SK-N-SH treated with all-trans-retinoic acid at 6 μM for 48 hours (cell line): ENCODE results near the gene DISP3.

ENCODE experiments used
- ATAC-seq: fragments of 200-7000 bp; cut with Tn5 transposase; 3 replicates; pipeline ENCODE4 v1.9.1; 2020; ENCODE audit warnings: mild to moderate bottlenecking, moderate library complexity
- ARNTL ChIP-seq: fragments of 450-650 bp; formaldehyde crosslinking; IDR thresholded peaks from 2 replicates; pipeline ENCODE4 v1.5.0; 2020; ENCODE audit warnings: low read depth, mild to moderate bottlenecking, moderate library complexity, borderline replicate concordance
- BACH2 ChIP-seq: fragments of 250-450 bp; sonication (Bioruptor Pico); IDR thresholded peaks from 2 replicates; pipeline ENCODE4 v1.9.0; 2021; ENCODE audit warnings: mild to moderate bottlenecking, borderline replicate concordance
- CSDC2 ChIP-seq: fragments of 250-450 bp; sonication (Bioruptor Pico); IDR thresholded peaks from 2 replicates; pipeline ENCODE4 v1.5.0; 2020; ENCODE audit warnings: mild to moderate bottlenecking, moderate library complexity
- CSRNP3 ChIP-seq: fragments of 250-450 bp; sonication (Bioruptor Pico); IDR thresholded peaks from 2 replicates; pipeline ENCODE4 v1.5.1; 2021; ENCODE audit warnings: mild to moderate bottlenecking, moderate library complexity
- GLIS3 ChIP-seq: fragments of 250-450 bp; sonication (Bioruptor Pico); IDR thresholded peaks from 2 replicates; pipeline ENCODE4 v1.5.0; 2020; ENCODE audit warnings: mild to moderate bottlenecking, moderate library complexity
- ISL1 ChIP-seq: fragments of 250-450 bp; sonication (Bioruptor Pico); IDR thresholded peaks from 2 replicates; pipeline ENCODE4 v2.1.2; 2022; ENCODE audit warnings: mild to moderate bottlenecking, moderate library complexity
- OSR1 ChIP-seq: fragments of 250-450 bp; sonication (Bioruptor Pico); IDR thresholded peaks from 2 replicates; pipeline ENCODE4 v1.8.0; 2022; ENCODE audit warnings: moderate library complexity, mild to moderate bottlenecking, inconsistent platforms
- POU6F1 ChIP-seq: fragments of 250-450 bp; sonication (Bioruptor Pico); IDR thresholded peaks from 2 replicates; pipeline ENCODE4 v1.8.0; 2021; ENCODE audit warnings: low read depth, mild to moderate bottlenecking, moderate library complexity, borderline replicate concordance
- RARB ChIP-seq: fragments of 250-450 bp; sonication (Bioruptor Pico); IDR thresholded peaks from 2 replicates; pipeline ENCODE4 v1.8.0; 2021; ENCODE audit warnings: mild to moderate bottlenecking, moderate library complexity
- SNAI2 ChIP-seq: fragments of 250-450 bp; sonication (Bioruptor Pico); IDR thresholded peaks from 2 replicates; pipeline ENCODE4 v1.5.0; 2020; ENCODE audit warnings: mild to moderate bottlenecking, moderate library complexity
- TCF4 ChIP-seq: fragments of 250-450 bp; sonication (Bioruptor Pico); IDR thresholded peaks from 2 replicates; pipeline ENCODE4 v1.8.0; 2021; ENCODE audit warnings: mild to moderate bottlenecking, moderate library complexity, borderline replicate concordance
- TOX ChIP-seq: fragments of 250-450 bp; sonication (Bioruptor Pico); IDR thresholded peaks from 2 replicates; pipeline ENCODE4 v1.8.0; 2021; ENCODE audit warnings: mild to moderate bottlenecking, moderate library complexity, borderline replicate concordance
- ZC3H10 ChIP-seq: fragments of 250-450 bp; sonication (Bioruptor Pico); IDR thresholded peaks from 2 replicates; pipeline ENCODE4 v1.5.1; 2021; ENCODE audit warnings: mild to moderate bottlenecking, moderate library complexity
- ZFP3 ChIP-seq: fragments of 250-450 bp; sonication (Bioruptor Pico); IDR thresholded peaks from 2 replicates; pipeline ENCODE4 v1.5.0; 2020; ENCODE audit warnings: mild to moderate bottlenecking, moderate library complexity
- ZFP30 ChIP-seq: fragments of 450-650 bp; formaldehyde crosslinking; IDR thresholded peaks from 2 replicates; pipeline ENCODE4 v1.5.0; 2022; ENCODE audit warnings: mild to moderate bottlenecking, moderate library complexity
- ZNF70 ChIP-seq: fragments of 450-650 bp; formaldehyde crosslinking; IDR thresholded peaks from 2 replicates; pipeline ENCODE4 v1.5.0; 2020; ENCODE audit warnings: mild to moderate bottlenecking, moderate library complexity
- ZNF8 ChIP-seq: fragments of 450-650 bp; formaldehyde crosslinking; IDR thresholded peaks from 2 replicates; pipeline ENCODE4 v1.5.0; 2020; ENCODE audit warnings: mild to moderate bottlenecking, moderate library complexity
- TF ChIP-seq, protein P1 (sequence below): fragments of 250-450 bp; sonication (Bioruptor Pico); IDR thresholded peaks from 2 replicates; pipeline ENCODE4 v1.8.0; 2020; ENCODE audit warnings: mild to moderate bottlenecking, moderate library complexity, borderline replicate concordance
- TF ChIP-seq, protein P2 (sequence below): fragments of 250-450 bp; sonication (Bioruptor Pico); IDR thresholded peaks from 2 replicates; pipeline ENCODE4 v1.5.0; 2020; ENCODE audit warnings: mild to moderate bottlenecking, moderate library complexity

DISP3 gene

GRCh38 chr1:11448373-11449099 is 30.4 kb upstream of the DISP3 start (continued):
- TF ChIP-seq POU6F1: no peak
- no peak for TF ChIP-seq ZFP3
- TF ChIP-seq CSDC2 (CRISPR knock-in tag): no peak
- TF ChIP-seq TOX (CRISPR knock-in tag): no peak

GRCh38 chr1:11449100-11449403 is 29.9 kb upstream of the DISP3 start:
- ATAC-seq: no peak
- no peak for TF ChIP-seq RARB (CRISPR knock-in tag)
- TF ChIP-seq, all 23 proteins: peak for 0

- no peak for ATAC-seq
- TF ChIP-seq SNAI2 (no peak), ARNTL (CRISPR knock-in tag) (no peak), GLIS3 (CRISPR knock-in tag) (no peak), TCF4 (CRISPR knock-in tag) (no peak), ZFP30 (CRISPR knock-in tag) (no peak), CSDC2 (CRISPR knock-in tag) (no peak), ZFP3 (no peak), POU6F1 (no peak), ZC3H10 (CRISPR knock-in tag) (no peak), ZNF8 (CRISPR knock-in tag) (no peak), ISL1 (CRISPR knock-in tag) (no peak), BACH2 (no peak), ZNF70 (CRISPR knock-in tag) (no peak), TOX (CRISPR knock-in tag) (no peak), OSR1 (CRISPR knock-in tag) (no peak)
- TF ChIP-seq, protein P1, sequence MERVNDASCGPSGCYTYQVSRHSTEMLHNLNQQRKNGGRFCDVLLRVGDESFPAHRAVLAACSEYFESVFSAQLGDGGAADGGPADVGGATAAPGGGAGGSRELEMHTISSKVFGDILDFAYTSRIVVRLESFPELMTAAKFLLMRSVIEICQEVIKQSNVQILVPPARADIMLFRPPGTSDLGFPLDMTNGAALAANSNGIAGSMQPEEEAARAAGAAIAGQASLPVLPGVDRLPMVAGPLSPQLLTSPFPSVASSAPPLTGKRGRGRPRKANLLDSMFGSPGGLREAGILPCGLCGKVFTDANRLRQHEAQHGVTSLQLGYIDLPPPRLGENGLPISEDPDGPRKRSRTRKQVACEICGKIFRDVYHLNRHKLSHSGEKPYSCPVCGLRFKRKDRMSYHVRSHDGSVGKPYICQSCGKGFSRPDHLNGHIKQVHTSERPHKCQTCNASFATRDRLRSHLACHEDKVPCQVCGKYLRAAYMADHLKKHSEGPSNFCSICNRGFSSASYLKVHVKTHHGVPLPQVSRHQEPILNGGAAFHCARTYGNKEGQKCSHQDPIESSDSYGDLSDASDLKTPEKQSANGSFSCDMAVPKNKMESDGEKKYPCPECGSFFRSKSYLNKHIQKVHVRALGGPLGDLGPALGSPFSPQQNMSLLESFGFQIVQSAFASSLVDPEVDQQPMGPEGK (CRISPR knock-in tag): no peak
- TF ChIP-seq, all 23 proteins: peak for 0
Observed at GRCh38 chr1:11450310-11450709, 28.6 kb upstream of the DISP3 start.

DNA sequence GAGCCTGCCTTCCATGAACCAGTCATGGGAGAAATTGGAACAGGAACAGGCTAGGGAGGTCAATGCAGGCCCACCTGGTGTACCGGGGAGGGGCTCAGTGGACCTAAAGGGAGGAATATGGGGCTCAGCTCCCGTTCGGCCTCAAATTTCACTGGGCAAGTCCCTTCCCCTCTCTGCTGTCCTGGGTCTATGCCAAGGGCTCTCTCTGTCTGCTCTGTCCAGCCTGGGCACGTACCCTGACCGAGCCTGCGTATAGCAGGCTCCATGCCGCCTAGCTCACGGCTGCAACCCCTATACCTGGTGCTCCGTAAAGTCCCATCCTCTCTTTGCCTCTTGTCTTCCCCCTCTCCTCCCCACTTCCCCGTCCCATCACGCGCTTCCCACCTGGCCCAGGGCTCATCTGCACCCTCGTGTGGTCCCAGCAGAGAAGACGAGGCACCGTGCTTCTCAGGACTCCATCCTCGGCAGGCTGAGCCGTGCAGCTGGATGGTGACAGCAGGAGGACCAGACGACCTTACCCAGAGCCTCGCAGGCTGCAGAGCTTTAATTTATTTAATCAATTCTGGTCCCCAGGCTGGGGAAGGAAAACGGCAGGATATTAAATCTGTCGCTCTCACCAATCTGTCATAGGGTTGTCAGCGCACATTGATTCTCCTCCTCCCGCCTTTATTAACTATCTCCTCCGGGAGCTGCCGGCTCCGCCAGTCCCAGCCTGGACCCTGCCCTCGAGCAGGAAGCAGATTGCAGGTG is 25.0 kb upstream of the DISP3 start:
- TF ChIP-seq ZFP3: no peak
- no peak for ATAC-seq

DNA sequence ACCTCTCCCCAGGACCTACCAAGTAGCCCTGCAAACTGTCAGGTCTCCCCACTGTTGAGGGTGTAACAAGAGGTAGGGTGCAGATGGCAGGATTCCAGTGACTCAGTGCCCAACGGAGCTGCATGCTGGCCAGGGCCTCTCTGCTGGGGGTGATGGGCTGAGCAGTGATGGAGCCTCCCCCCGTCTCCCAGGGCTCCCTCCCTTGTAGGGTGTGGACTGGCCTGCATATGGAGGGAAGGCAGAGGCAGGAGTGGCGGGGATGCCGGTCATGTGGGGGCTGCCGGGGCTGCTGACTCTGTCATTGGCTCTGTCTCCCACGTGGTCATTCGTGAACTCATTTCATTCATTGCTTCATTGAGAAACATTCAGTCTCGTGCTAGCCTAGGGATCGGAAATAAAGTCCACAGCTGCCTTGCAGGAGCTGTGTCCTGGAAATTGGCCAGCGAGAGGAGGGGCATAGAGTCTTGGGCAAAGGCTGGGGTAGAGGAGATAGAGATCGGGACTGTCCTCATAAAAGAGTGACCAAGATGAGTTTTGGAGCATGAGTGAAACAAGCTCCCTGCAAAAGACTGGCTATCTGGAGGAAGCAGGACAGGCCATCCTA is 22.9 kb upstream of the DISP3 start:
- TF ChIP-seq BACH2 (no peak), CSRNP3 (CRISPR knock-in tag) (no peak), TOX (CRISPR knock-in tag) (no peak)
- TF ChIP-seq, protein P2, sequence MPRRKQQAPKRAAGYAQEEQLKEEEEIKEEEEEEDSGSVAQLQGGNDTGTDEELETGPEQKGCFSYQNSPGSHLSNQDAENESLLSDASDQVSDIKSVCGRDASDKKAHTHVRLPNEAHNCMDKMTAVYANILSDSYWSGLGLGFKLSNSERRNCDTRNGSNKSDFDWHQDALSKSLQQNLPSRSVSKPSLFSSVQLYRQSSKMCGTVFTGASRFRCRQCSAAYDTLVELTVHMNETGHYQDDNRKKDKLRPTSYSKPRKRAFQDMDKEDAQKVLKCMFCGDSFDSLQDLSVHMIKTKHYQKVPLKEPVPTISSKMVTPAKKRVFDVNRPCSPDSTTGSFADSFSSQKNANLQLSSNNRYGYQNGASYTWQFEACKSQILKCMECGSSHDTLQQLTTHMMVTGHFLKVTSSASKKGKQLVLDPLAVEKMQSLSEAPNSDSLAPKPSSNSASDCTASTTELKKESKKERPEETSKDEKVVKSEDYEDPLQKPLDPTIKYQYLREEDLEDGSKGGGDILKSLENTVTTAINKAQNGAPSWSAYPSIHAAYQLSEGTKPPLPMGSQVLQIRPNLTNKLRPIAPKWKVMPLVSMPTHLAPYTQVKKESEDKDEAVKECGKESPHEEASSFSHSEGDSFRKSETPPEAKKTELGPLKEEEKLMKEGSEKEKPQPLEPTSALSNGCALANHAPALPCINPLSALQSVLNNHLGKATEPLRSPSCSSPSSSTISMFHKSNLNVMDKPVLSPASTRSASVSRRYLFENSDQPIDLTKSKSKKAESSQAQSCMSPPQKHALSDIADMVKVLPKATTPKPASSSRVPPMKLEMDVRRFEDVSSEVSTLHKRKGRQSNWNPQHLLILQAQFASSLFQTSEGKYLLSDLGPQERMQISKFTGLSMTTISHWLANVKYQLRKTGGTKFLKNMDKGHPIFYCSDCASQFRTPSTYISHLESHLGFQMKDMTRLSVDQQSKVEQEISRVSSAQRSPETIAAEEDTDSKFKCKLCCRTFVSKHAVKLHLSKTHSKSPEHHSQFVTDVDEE: no peak
- ATAC-seq: no peak
